NCI-H187 treated with DMSO at 0.1 percent for 48 hours (cell line): ENCODE data around the gene CORO7.
"Not testable (repeated sequence)": the region's sequence is repeated elsewhere in the genome, so short reads cannot be mapped to it uniquely, and the experiment has no call there.

Source experiments
- DNase-seq: peaks from one replicate; lab custom pipeline; 2025; lab: John Stamatoyannopoulos, UW

CORO7 gene

GRCh38 chr16:4402439-4403132 lies 13.8 kb downstream of the CORO7 start:
- no peak for DNase-seq

GRCh38 chr16:4401510-4401909 lies 14.9 kb downstream of the CORO7 start:
- DNase-seq: no peak

GRCh38 chr16:4401094-4401501 lies 15.3 kb downstream of the CORO7 start:
- no peak for DNase-seq

- DNase-seq: no peak
Measured at GRCh38 chr16:4399001-4399730, 17.2 kb downstream of the CORO7 start.

- no peak for DNase-seq
Measured at GRCh38 chr16:4395055-4395726, 21.2 kb downstream of the CORO7 start.

- DNase-seq: not testable (repeated sequence)
Measured at GRCh38 chr16:4393850-4394249, 22.5 kb downstream of the CORO7 start.

- no peak for DNase-seq
Measured at GRCh38 chr16:4393240-4393600, 23.2 kb downstream of the CORO7 start.

GRCh38 chr16:4392382-4393239 lies 23.8 kb downstream of the CORO7 start:
- DNase-seq: no peak

GRCh38 chr16:4391631-4392381 lies 24.6 kb downstream of the CORO7 start:
- no peak for DNase-seq

GRCh38 chr16:4390266-4391260 lies 25.8 kb downstream of the CORO7 start:
- DNase-seq: no peak

GRCh38 chr16:4389051-4389955 lies 27.1 kb downstream of the CORO7 start:
- DNase-seq: no peak

GRCh38 chr16:4388271-4389021 lies 27.9 kb downstream of the CORO7 start:
- no peak for DNase-seq

GRCh38 chr16:4387781-4388180 lies 28.6 kb downstream of the CORO7 start:
- no peak for DNase-seq

- no peak for DNase-seq
Measured at GRCh38 chr16:4386951-4387565, 29.3 kb downstream of the CORO7 start.

- no peak for DNase-seq
Measured at GRCh38 chr16:4386451-4386805, 30.0 kb downstream of the CORO7 start.

GRCh38 chr16:4385789-4386450 lies 30.5 kb downstream of the CORO7 start:
- no peak for DNase-seq

- no peak for DNase-seq
Measured at GRCh38 chr16:4385066-4385788, 31.2 kb downstream of the CORO7 start.
